Measurements from ENCODE around the gene WFIKKN1. TPM values are rescaled to one million over a fixed set of nuclear protein-coding genes. Genes with fewer than 3 reads are reported as not detected.

Gene WFIKKN1
- total RNA-seq, 1 donor from 2014 or later = 0.41 TPM

DNA sequence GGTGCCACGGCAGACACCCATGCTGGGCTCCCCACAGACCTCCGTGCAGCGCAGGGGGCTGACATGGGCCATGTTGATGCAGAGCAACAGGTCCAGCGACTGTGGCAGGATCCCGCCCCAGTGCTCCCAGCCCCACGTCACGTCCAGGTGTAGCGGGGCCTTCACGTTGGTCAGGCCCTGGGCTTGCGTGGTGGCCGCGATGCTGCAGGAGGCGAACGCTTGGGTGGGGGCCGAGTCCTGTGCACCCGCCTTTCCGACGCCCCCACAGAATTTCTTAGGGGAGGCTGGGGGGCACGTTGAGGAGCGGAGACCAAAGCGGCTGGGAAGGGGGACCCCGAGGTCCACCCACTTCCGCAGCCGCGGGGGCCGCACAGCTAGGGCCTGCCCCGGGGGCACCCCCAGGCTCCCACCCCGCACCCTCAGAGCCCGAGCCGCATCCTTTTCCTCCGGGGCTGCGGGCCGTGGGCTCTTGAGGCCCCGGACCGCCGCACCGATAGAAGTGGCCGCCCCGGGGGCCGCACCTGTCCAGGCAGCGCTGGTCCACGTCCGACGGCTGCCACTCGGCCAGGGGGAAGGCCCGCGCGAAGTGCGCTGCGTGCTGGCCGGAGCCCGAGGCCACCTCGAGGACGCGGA lies 4.9 kb downstream of the WFIKKN1 start:
- DNase-seq (ENCODE audit: low spot score in 2 of 2) (no peak), FAIRE-seq (no peak)

DNA sequence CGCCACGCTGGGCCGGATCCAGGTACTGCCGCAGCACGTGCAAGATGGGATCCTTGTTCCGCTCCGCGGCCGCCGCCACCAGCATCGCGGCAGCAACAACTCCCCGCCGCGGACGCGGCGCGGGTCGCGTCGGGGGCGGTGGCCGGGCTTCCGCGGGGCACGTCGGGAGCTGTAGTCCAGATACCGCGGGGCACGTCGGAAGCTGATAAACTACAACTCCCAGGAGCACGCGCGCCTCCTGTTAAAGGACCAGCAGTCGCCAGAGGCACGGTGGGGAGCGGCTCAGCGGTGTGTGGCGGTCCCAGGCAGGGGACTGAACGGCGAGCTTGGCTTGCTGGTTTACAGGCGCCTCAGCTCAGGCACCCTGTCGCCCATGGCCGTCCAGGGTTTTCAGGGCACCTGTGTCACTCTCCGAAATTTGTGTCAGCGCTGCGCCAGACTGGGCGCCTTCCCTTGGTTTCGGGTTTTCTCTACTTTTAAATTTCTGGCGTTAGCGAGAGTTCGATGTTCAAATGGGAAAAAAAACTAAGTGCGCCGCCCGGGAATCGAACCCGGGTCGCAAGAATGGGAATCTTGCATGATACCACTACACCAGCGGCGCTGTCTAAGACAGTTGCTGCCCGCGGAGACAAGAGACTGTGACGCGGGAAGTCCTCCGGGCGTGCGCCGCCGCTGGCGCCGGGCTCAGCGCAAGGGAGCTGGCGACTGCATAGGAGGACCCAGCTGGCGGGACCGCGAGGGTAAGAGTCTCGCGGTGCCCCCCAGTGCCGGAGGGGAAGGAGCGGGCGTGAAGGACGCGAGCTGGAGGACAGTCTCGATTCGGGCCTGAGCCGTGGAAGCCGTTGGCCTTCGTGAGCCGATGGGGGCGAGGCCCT lies 5.7 kb downstream of the WFIKKN1 start, which contains the start of gene METTL26:
Gene METTL26, minus strand, starts transcription at position 100 of the 875 bp plus-strand sequence. Its CDS starts 15 bp downstream, at position 85.
- DNase-seq (ENCODE audit: low spot score in 2 of 2) (peak; percentile 99 to 100), FAIRE-seq (no peak)

DNA sequence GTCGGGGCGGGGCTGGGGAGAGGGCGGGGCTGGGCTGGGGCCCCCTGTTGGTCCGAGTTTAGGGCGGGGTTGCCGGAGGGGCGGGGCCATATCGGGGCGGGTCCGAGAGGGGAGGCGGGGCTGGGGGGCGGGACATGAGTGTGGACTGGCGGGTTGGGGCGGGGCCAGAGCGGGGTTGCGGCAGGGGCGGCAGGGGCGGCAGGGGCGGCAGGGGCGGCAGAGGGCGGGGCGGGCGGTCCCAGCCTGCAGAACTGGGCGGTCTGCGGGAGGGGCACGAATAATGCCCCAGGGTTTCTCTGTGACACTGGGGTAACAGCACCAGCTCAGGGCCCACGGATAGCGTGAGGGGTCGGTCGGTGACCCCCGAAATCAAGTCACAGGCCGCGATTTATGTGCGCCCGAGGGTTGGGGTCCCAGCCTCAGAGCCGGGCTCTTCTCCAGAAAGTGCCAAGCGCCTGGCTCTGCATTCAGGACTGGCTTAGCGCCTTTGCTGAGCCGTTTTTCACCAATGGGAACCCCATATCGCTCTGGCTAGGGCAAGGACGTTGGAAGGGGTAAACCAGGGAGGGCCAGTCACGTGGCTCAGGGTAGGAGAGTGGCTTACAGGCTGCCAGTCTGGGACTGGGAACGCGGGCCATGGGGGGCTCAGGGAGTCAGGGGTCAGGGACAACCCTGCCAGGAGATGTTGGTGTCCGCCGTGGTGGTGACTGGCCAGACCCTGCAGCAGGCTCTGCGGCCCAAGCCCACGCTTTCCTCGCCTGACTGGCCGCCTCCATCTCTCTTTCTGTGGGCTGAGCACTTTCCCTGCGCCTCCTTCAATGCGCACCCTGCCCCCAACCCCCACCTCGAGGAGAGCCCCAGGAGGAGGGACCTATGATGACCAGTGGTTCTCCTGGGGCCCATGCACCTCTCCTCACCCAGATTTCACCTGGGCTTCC lies 6.6 kb downstream of the WFIKKN1 start:
- DNase-seq (ENCODE audit: low spot score in 2 of 2) (peak; percentile 100), FAIRE-seq (no peak)

- no peak for DNase-seq (ENCODE audit: low spot score in 2 of 2)
- FAIRE-seq = no peak
These were observed 7.3 kb downstream of the WFIKKN1 start for GRCh38 chr16:638034-638543.

- FAIRE-seq = no peak
- no peak for DNase-seq (ENCODE audit: low spot score in 2 of 2)
These were observed 8.1 kb downstream of the WFIKKN1 start for GRCh38 chr16:638836-639235.

DNA sequence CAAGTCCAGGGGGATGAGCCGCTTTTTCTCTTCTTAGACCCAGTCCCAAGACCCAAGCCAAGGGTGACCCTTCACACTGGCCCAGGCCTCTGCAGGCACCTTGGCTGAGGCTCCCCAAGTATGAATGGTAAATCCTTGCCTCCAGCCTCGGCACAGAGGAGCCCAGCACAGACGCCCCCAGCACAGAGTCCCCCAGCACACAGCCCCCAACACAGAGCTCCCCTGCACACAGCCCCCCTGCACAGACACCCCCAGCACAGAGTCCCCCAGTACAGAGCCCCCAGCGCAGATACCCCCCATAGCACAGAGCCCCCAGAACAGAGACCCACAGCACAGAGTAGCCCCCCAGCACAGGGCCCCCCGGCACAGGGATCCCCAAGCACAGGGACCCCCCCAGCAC lies 9.8 kb downstream of the WFIKKN1 start:
- FAIRE-seq = no peak
- no peak for DNase-seq (ENCODE audit: low spot score in 2 of 2)

- no peak for FAIRE-seq
- peak; percentile 93 to 94 for DNase-seq (ENCODE audit: low spot score in 2 of 2)
These were observed 10.8 kb downstream of the WFIKKN1 start, which contains the start of gene MCRIP2 for GRCh38 chr16:641326-642188. TSS of gene MCRIP2 (plus strand) at chr16:641828. CDS start at chr16:641992, 164 bp downstream.

- DNase-seq (ENCODE audit: low spot score in 2 of 2) (peak; percentile 74 to 75), FAIRE-seq (no peak)
These were observed 11.6 kb downstream of the WFIKKN1 start for GRCh38 chr16:642189-643049.

DNA sequence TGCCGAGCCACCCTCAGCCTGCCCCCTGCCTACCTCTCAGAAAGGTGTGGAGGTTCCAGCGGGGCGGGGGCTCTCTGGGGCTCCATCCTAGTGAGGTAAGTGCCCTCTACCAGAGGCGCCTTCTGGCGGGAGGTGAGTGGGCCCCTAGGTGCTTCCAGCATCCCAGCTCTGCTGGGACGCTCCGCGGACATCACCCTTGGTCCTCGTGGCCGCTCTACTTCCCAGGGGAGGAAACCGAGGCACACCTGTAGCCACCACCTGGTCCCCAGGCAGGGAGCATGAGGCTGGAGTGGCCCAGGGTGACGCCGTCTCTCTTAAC lies 12.2 kb downstream of the WFIKKN1 start:
- FAIRE-seq (no peak), DNase-seq (ENCODE audit: low spot score in 2 of 2) (no peak)

DNA sequence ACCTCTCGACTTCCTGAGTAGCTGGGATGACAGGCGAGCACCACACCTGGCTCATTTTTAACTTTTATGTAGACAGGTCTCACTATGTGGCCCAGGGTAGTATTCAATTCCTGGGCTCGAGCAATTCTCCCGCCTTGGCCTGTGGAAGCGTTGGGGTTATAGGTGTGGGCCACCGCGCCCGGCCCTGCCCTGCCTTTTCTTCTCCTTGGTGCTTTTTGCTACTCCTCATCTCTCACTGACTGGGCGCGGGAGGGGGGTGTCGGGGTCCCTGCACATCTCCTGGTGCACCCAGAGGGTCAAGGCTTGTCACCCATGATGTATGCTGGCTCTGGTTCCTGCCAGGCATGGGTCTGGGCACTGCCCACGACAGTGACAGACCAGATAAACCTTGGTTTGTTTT lies 13.8 kb downstream of the WFIKKN1 start:
- DNase-seq (ENCODE audit: low spot score in 2 of 2) = no peak
- no peak for FAIRE-seq

- DNase-seq (ENCODE audit: low spot score in 2 of 2) (no peak), FAIRE-seq (no peak)
These were observed 15.3 kb downstream of the WFIKKN1 start for GRCh38 chr16:645852-646678.

GRCh38 chr16:646679-647172 lies 15.9 kb downstream of the WFIKKN1 start:
- FAIRE-seq (no peak), DNase-seq (ENCODE audit: low spot score in 2 of 2) (no peak)

- no peak for DNase-seq (ENCODE audit: low spot score in 2 of 2)
- no peak for FAIRE-seq
These were observed 16.6 kb downstream of the WFIKKN1 start for GRCh38 chr16:647173-647902.

DNA sequence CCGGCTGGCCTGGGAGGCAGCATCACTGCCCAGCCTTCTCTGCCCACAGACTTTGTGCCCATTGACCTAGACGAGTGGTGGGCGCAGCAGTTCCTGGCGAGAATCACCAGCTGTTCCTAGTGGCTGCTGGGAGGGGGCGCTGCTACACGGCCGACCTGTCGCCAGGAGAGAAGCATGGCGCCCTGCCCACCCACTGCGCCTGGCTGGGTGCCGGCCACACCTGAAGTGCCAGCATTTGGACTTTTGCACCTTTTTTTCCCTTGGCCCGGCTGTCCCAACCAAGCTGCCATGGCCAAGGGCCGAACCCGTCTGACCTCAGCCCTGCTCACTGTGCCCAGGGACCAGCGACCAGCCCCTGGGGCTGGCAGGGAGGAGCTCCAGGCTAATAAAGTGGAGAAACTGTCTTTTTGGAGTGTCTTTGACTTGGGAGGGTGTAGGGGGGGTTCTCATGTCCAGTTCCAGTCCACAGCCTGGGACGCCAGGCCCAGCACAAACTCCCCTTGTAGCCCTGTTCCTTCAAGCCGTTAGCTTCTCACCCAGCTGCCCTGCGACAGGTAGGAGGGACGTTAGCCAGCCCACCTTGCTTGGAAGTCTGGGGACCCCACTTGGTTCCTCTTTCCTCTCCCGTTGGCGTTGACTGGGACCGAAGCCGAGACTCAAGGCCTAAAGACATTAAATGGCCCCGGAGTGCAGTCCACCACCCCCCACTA lies 17.4 kb downstream of the WFIKKN1 start:
- DNase-seq (ENCODE audit: low spot score in 2 of 2) (peak in 1 of 2 donors; percentile 55), FAIRE-seq (no peak)

DNA sequence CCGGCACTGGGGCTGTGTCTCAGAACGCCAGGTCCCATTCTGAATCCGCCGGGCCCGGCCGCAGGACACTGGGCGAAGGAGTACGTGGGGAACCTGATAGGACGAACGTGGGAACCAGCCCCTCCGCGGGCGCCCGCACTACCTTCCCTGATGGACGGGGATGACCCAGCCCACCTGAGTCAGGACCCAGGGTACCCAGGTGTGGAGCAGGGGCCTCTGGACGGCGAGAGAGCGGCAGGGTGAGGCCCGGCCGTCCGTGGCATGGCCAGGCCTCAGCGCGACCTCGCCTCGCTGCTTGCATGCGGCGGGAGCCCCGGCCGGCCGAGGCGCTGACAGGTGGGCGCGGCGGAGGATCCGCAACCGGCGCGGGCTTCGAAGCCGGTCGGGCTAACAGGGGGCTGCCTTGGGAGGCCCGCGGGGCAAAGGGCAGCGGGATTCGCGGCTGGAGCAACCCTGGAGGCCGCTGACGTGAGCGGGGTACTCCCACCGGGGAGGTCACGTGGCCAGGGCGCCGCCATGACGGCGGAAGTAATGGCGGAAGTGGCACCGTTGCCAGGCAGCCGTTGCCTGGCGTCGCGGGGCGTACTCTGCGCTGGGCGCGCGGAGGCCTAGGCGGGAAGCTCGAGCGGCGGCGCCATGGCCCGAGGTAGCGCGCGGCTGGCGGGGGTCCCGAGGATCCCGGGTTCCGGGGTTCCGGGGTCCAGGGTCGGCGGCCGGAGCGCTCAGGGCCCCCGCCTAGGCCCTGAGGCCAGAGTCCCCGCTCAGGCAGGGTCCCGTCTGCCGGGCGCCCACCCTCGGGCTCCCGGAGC lies 18.2 kb downstream of the WFIKKN1 start, which contains the start of gene WDR90:
Gene WDR90, plus strand, starts transcription at position 585 of the 809 bp plus-strand sequence. Its CDS starts 52 bp downstream, at position 637.
- peak; percentile 100 for DNase-seq (ENCODE audit: low spot score in 2 of 2)
- no peak for FAIRE-seq
